Measurements from ENCODE around the gene SLC4A1. TPM values are rescaled to one million over a fixed set of nuclear protein-coding genes. Genes with fewer than 3 reads are reported as not detected.

The SLC4A1 gene
- total and polyA plus RNA-seq, 2 of the 13 experiments (the other 11 are each of a cell fraction or from before 2014, with no cell fraction given), result not detected

DNA sequence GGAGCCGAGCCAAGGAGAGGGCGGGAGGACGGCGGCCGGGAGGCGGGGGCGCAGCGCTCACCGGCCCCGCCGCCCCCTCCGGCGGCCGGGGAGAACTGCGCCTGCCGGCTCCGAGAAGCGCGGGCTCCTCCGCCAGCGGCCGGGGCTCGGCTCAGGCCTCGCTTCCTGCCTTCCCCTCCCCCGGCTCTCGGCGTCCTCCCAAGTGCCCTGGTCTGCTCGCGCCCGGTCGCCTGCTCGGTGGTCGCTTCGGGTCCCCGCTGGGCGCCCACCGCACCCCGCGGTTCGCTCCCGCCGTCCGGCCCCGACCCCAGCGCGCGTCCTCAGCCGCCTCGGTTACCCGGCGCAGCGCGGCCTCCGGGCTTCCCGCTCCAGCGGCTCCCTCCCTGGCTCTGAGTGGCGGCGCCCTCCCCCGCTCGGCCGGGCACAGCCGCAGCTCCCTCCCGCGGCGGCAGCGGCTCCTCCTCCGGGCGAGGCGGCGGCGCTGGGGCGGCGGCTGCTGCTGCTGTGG lies 48.8 kb downstream of the SLC4A1 start (continued):
- no peak for TF ChIP-seq E2F1 (CRISPR knock-in tag; IDR thresholded peaks at IDR 0.05)
- TF ChIP-seq ZNF782 (CRISPR knock-in tag; IDR thresholded peaks at IDR 0.05; ENCODE audit: borderline replicate concordance), result no peak
- no peak for TF ChIP-seq ZNF274 (CRISPR knock-in tag; IDR thresholded peaks at IDR 0.05)
- no peak for TF ChIP-seq SMAD3 (CRISPR knock-in tag; IDR thresholded peaks at IDR 0.05)
- no peak for TF ChIP-seq CCAR2 (optimal IDR thresholded peaks at IDR 0.05; ENCODE audit: low read depth, low read length)
- no peak for TF ChIP-seq KLF11 (CRISPR knock-in tag; IDR thresholded peaks at IDR 0.05)
- TF ChIP-seq RNF2 (conservative IDR thresholded peaks at IDR 0.05; ENCODE audit: low read depth), result no peak
- no peak for TF ChIP-seq SPEN (CRISPR knock-in tag; IDR thresholded peaks at IDR 0.05; ENCODE audit: low read depth)
- TF ChIP-seq ZNF780A (CRISPR knock-in tag; IDR thresholded peaks at IDR 0.05), result no peak
- no peak for TF ChIP-seq ATF2 (CRISPR knock-in tag; IDR thresholded peaks at IDR 0.05)
- no peak for TF ChIP-seq ZNF256 (CRISPR knock-in tag; conservative IDR thresholded peaks at IDR 0.05)
- no peak for TF ChIP-seq NFYC (CRISPR knock-in tag; IDR thresholded peaks at IDR 0.05)
- peak; percentile 65; the same call in 1 of the 2 replicates for TF ChIP-seq ZFX (CRISPR knock-in tag; IDR thresholded peaks at IDR 0.05; ENCODE audit: low read depth)
- TF ChIP-seq ZC3H13 (CRISPR knock-in tag; IDR thresholded peaks at IDR 0.05), result peak; percentile 43; the same call in 1 of the 2 replicates
- peak; percentile 63 for TF ChIP-seq ZNF563 (CRISPR knock-in tag; IDR thresholded peaks at IDR 0.05)
- no peak for TF ChIP-seq ZNF564 (CRISPR knock-in tag; IDR thresholded peaks at IDR 0.05)
- TF ChIP-seq ZNF83 (CRISPR knock-in tag; IDR thresholded peaks at IDR 0.05; ENCODE audit: borderline replicate concordance), result peak; percentile 66; the same call in 1 of the 2 replicates
- TF ChIP-seq, protein P1, sequence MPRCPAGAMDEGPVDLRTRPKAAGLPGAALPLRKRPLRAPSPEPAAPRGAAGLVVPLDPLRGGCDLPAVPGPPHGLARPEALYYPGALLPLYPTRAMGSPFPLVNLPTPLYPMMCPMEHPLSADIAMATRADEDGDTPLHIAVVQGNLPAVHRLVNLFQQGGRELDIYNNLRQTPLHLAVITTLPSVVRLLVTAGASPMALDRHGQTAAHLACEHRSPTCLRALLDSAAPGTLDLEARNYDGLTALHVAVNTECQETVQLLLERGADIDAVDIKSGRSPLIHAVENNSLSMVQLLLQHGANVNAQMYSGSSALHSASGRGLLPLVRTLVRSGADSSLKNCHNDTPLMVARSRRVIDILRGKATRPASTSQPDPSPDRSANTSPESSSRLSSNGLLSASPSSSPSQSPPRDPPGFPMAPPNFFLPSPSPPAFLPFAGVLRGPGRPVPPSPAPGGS (CRISPR knock-in tag; IDR thresholded peaks at IDR 0.05), result peak; percentile 52; the same call in 1 of the 2 replicates
- TF ChIP-seq YY1 (IDR thresholded peaks at IDR 0.05; ENCODE audit: insufficient read depth, insufficient replicate concordance, low read depth, low read length), result peak; percentile 33
- TF ChIP-seq DNMT1 (CRISPR knock-in tag; IDR thresholded peaks at IDR 0.05), result 0 out of 2 replicates have a peak, but pooled peaks have one; percentile 57
- TF ChIP-seq MAZ (IDR thresholded peaks at IDR 0.05; ENCODE audit: borderline replicate concordance, low read depth, low read length), result peak; percentile 43
- peak; percentile 4; the same call in 1 of the 2 replicates for TF ChIP-seq MAZ (CRISPR knock-in tag; IDR thresholded peaks at IDR 0.05; ENCODE audit: low read depth)
- TF ChIP-seq KAT7 (CRISPR knock-in tag; IDR thresholded peaks at IDR 0.05; ENCODE audit: borderline replicate concordance), result no peak
- TF ChIP-seq ARNT (IDR thresholded peaks at IDR 0.05), result no peak
- no peak for TF ChIP-seq NPAS2 (CRISPR knock-in tag; IDR thresholded peaks at IDR 0.05; ENCODE audit: borderline replicate concordance)
- TF ChIP-seq ZNF543 (CRISPR knock-in tag; IDR thresholded peaks at IDR 0.05), result peak; percentile 37; the same call in 1 of the 2 replicates
- TF ChIP-seq ZNF451 (CRISPR knock-in tag; IDR thresholded peaks at IDR 0.05), result 0 out of 2 replicates have a peak, but pooled peaks have one; percentile 44
- TF ChIP-seq RFX5 (IDR thresholded peaks at IDR 0.05; ENCODE audit: low read depth, low read length), result no peak
- peak; percentile 62; the same call in 1 of the 2 replicates for TF ChIP-seq ZNF773 (CRISPR knock-in tag; IDR thresholded peaks at IDR 0.05; ENCODE audit: borderline replicate concordance)
- no peak for TF ChIP-seq ZNF816 (CRISPR knock-in tag; IDR thresholded peaks at IDR 0.05; ENCODE audit: borderline replicate concordance)
